ENCODE measurements around the gene NEK8.
"Not testable (repeated sequence)": the region's sequence is repeated elsewhere in the genome, so short reads cannot be mapped to it uniquely, and the experiment has no call there.

Gene NEK8

DNA sequence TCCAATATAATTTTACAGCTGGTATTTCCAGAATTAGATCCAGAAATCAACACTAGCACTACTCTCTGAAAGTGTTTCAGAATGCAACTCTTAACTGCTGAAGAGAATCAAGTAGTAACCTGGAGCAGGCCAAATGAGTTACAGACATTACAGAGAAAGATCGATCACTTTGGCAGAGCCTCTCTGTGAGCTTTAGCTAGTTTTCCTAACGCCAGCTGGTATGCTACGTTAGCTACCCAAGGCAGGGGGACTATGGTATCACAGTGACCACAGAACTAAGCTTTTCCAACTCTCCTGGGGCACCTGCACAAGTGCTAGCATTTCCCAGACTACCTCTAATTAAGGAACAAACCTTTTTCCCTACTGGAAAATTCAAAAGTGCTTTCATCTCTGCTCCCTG is 45.6 kb downstream of the NEK8 start:
- DNase-seq, result no peak

DNA sequence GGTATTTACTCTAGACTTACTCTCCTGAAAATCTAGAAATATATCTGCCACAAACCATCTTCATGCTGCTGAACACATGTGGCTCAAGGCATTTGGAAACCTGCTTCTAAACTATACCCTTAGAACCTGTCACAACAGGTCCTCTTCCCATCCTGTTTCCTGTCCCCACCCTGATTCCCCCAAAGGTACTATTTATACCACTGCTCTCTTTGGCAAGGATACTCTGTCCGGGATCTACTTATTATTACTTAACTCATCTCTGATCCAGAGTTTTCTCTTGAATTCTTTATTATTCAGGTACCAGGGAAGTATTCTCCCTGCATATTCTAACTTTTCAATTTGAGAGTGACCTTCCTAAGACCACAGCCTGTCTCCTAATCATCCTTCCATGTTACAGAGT is 48.6 kb downstream of the NEK8 start:
- no peak for DNase-seq

DNA sequence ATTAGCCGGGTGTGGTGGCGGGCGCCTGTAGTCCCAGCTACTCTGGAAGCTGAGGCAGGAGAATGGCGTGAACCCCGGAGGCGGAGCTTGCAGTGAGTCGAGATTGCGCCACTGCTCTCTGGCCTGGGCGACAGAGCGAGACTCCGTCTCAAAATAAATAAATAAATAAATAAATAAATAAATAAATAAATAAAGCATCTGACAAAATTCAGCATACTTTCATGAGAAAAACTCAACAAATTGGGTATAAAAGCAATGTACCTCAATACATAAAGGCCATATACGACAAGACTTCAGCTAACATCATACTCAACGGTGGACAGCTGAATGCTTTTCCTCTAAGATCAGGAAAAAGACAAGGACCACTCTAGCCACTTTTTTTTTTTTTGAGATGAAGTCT is 51.0 kb downstream of the NEK8 start:
- not testable (repeated sequence) for DNase-seq

DNA sequence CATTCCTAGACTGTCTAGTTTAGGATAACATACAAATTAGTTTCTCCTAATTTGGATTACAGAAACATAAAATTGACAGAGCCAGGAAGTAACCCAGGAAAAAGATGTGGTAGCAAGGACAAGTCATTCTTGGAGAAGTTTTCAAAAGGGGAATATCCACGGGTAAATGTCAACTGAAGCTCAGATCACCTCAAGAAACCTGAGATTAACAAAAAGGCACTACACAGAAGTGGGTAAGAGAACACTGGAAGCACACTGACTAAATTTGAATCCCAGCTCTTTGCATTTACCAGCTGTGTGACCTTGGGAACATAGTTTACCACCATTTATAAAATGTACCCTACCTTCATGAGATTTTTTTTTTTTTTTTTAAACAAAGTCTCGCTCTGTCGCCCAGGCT is 54.6 kb downstream of the NEK8 start:
- no peak for DNase-seq

DNA sequence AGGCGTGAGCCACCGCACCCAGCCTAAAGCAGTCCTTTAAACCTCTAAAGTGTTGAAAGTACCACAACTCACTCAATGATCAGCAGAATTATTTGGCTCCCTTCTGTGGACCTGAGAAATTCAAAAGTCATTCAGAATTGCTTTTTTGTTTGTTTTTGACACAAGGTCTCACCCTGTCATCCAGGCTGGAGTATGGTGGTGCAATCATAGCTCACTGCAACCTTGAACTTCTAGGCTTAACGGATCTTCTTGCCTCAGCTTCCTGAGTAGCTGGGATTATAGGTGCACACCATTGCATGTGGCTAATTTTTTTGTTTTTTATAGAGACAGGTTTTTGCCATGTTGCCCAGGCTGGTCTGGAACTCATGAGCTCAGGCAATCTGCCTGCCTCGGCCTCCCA is 59.5 kb downstream of the NEK8 start:
- DNase-seq, result no peak
